BE2C (cell line): Measurements from ENCODE around the gene COL6A3.

Experiments used
- DNase-seq: peaks from one replicate; pipeline ENCODE4 v3.0.0-alpha.2; 2020
- H3K27me3 ChIP-seq: fragments of 250-450 bp; sonication (Bioruptor Pico); 2 replicates; pipeline ENCODE4 v1.5.1; 2020; ENCODE audit warnings: mild to moderate bottlenecking
- H3K36me3 ChIP-seq: fragments of 250-450 bp; sonication (Bioruptor Pico); 2 replicates; pipeline ENCODE4 v1.5.1; 2020; ENCODE audit warnings: mild to moderate bottlenecking
- H3K4me1 ChIP-seq: fragments of 250-450 bp; sonication (Bioruptor Pico); 2 replicates; pipeline ENCODE4 v1.5.1; 2020
- H3K4me3 ChIP-seq: 2 replicates; pipeline ENCODE4 v1.5.1; 2011; ENCODE audit warnings: low read depth, low read length
- H3K9me3 ChIP-seq: fragments of 250-450 bp; sonication (Bioruptor Pico); 2 replicates; pipeline ENCODE4 v1.5.1; 2020
- CTCF ChIP-seq: IDR thresholded peaks from 2 replicates; pipeline ENCODE4 v1.5.1; 2012; ENCODE audit warnings: mild to moderate bottlenecking, low read depth, low read length

Gene COL6A3

GRCh38 chr2:237388036-237388435 is 25.9 kb downstream of the COL6A3 start:
- no peaks in the 10 kb centered on the region for H3K9me3 ChIP-seq
- H3K36me3 ChIP-seq = no peaks in the 10 kb centered on the region
- H3K27me3 ChIP-seq = no peaks in the 10 kb centered on the region
- no peak for TF ChIP-seq CTCF
- H3K4me1 ChIP-seq = no peaks in the 10 kb centered on the region; the same call in 1 of the 2 replicates
- H3K4me3 ChIP-seq = no peak overlapping the region
- DNase-seq = no peak

GRCh38 chr2:237384672-237385020 is 29.3 kb downstream of the COL6A3 start:
- H3K27me3 ChIP-seq = no peaks in the 10 kb centered on the region
- TF ChIP-seq CTCF = no peak

DNA sequence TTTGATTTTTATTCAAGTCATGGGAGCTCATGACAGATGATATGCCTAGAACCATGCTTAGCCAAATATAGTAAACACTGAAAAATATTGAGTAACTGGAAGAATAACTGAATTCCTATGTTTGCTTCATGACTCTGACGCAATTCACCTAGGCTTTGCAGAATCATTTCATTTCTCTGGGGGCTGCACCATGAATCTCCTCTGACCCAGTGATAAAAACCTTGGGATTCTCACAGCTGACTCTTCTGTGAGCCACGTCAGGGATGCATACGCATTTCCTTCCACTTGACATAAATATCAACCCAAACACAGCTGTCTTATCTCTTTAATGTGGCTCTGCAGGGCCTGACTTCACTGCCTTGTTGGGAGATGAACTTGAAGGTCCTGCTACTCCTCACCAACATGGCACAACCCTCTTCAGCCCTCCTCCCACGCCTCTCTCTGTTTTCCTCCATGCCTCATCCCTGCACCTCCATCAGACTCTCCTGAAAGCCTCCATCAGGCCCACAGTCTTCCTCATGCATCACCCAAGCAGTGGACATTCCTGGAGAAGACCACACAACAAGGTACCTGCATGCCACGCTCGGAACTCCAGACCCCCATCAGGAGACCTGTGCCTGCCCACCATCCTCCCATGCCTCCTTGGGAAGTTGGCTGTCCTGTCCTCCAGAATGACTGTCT is 29.8 kb downstream of the COL6A3 start:
- no peak for DNase-seq
- no peaks in the 10 kb centered on the region for H3K9me3 ChIP-seq
- no peak overlapping the region for H3K4me3 ChIP-seq
- H3K36me3 ChIP-seq = no peaks in the 10 kb centered on the region
- no peaks in the 10 kb centered on the region for H3K27me3 ChIP-seq
- no peaks in the 10 kb centered on the region for H3K4me1 ChIP-seq
- TF ChIP-seq CTCF = no peak

More at GRCh38 chr2:237384672-237385020, 29.3 kb downstream of the COL6A3 start:
- Histone ChIP-seq H3K4me1 (no peaks in the 10 kb centered on the region), H3K9me3 (no peaks in the 10 kb centered on the region), H3K36me3 (no peaks in the 10 kb centered on the region), H3K4me3 (no peak overlapping the region)
- no peak for DNase-seq

GRCh38 chr2:237380768-237381167 is 33.2 kb downstream of the COL6A3 start:
- DNase-seq = no peak
- TF ChIP-seq CTCF = no peak
- H3K4me1 ChIP-seq = no peaks in the 10 kb centered on the region
- no peak overlapping the region for H3K4me3 ChIP-seq
- no peaks in the 10 kb centered on the region for H3K36me3 ChIP-seq
- H3K27me3 ChIP-seq = no peaks in the 10 kb centered on the region
- H3K9me3 ChIP-seq = no peaks in the 10 kb centered on the region

DNA sequence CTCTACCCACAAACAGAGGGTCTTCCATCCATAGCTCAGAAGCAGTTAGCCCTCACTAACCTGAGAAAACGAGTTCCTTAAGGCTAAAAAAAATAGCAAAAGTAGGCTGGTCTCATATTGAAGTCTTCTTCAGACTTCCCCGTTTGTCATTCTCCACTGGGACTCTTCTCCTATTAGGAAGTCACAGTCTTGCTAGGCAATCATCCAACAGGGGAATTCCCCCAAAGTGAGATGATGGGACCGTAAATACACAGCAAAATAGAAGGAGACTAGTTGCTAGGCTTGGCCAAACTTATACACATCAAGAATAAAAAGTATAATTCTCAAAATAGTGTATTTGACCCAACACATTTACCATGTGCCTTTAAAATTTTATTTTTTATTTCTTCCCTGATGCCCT is 34.3 kb downstream of the COL6A3 start:
- no peak for TF ChIP-seq CTCF
- Histone ChIP-seq H3K4me1 (no peaks in the 10 kb centered on the region), H3K9me3 (no peaks in the 10 kb centered on the region), H3K4me3 (no peak overlapping the region), H3K36me3 (no peaks in the 10 kb centered on the region), H3K27me3 (no peaks in the 10 kb centered on the region)
- no peak for DNase-seq

- Histone ChIP-seq H3K27me3 (no peaks in the 10 kb centered on the region), H3K36me3 (no peaks in the 10 kb centered on the region), H3K4me1 (no peaks in the 10 kb centered on the region), H3K9me3 (no peaks in the 10 kb centered on the region), H3K4me3 (no peak overlapping the region)
- TF ChIP-seq CTCF = no peak
- DNase-seq = no peak
These were observed 35.3 kb downstream of the COL6A3 start for GRCh38 chr2:237378650-237379049.
